GM21576 (cell line): ENCODE measurements around the gene ERH.
A peak's percentile ranks its signal among the peaks of the same experiment; 100 is the strongest.
"Not testable (repeated sequence)": the region's sequence is repeated elsewhere in the genome, so short reads cannot be mapped to it uniquely, and the experiment has no call there.

Experiments
- ATAC-seq: cut with Tn5 transposase; IDR thresholded peaks from one replicate; pipeline ENCODE4 v1.9.1; 2021; ENCODE audit warnings: mild to moderate bottlenecking, moderate library complexity; ENCODE audit not compliant: unreplicated experiment

The ERH gene

GRCh38 chr14:69398818-69399210, 715 bp upstream of the ERH start:
- ATAC-seq, result peak; percentile 10

- ATAC-seq, result no peak
These were observed 2.2 kb downstream of the ERH start for GRCh38 chr14:69395929-69396328.

- no peak for ATAC-seq
These were observed 5.6 kb downstream of the ERH start for GRCh38 chr14:69392481-69392880.

- not testable (repeated sequence) for ATAC-seq
These were observed 6.7 kb downstream of the ERH start for GRCh38 chr14:69391400-69391799.

GRCh38 chr14:69387311-69387710, 10.8 kb downstream of the ERH start:
- ATAC-seq, result no peak

- ATAC-seq, result no peak
These were observed 19.8 kb downstream of the ERH start for GRCh38 chr14:69378274-69378673.

- no peak for ATAC-seq
These were observed 21.7 kb downstream of the ERH start for GRCh38 chr14:69376439-69376838.

GRCh38 chr14:69375722-69376121, 22.4 kb downstream of the ERH start:
- no peak for ATAC-seq

- ATAC-seq, result no peak
These were observed 22.9 kb downstream of the ERH start for GRCh38 chr14:69375182-69375581.

- ATAC-seq, result no peak
These were observed 23.9 kb downstream of the ERH start for GRCh38 chr14:69374235-69374634.

- no peak for ATAC-seq
These were observed 25.0 kb downstream of the ERH start for GRCh38 chr14:69373104-69373503.

GRCh38 chr14:69372146-69372545, 26.0 kb downstream of the ERH start:
- ATAC-seq, result no peak

- ATAC-seq, result no peak
These were observed 28.0 kb downstream of the ERH start for GRCh38 chr14:69370061-69370460.

- no peak for ATAC-seq
These were observed 29.7 kb downstream of the ERH start for GRCh38 chr14:69368381-69368780.

- no peak for ATAC-seq
These were observed 31.3 kb downstream of the ERH start for GRCh38 chr14:69366761-69367160.

- no peak for ATAC-seq
These were observed 32.0 kb downstream of the ERH start for GRCh38 chr14:69366069-69366468.

GRCh38 chr14:69364378-69364777, 33.7 kb downstream of the ERH start:
- no peak for ATAC-seq

GRCh38 chr14:69363964-69364363, 34.1 kb downstream of the ERH start:
- ATAC-seq, result no peak

GRCh38 chr14:69363055-69363454, 35.0 kb downstream of the ERH start:
- no peak for ATAC-seq

GRCh38 chr14:69360438-69361108, 37.5 kb downstream of the ERH start:
- ATAC-seq, result no peak

- no peak for ATAC-seq
These were observed 39.1 kb downstream of the ERH start for GRCh38 chr14:69358966-69359365.

- ATAC-seq, result no peak
These were observed 39.7 kb downstream of the ERH start for GRCh38 chr14:69358233-69358963.
